Measurements from ENCODE around the gene CLEC1A. TPM values are rescaled to one million over a fixed set of nuclear protein-coding genes. Genes with fewer than 3 reads are reported as not detected.

Gene CLEC1A
- total and polyA plus RNA-seq, 10 donors: 1.5 to 12.4 (median 7.4) TPM

GRCh38 chr12:10088955-10089900 is 9.6 kb downstream of the CLEC1A start:
- Histone ChIP-seq H3K9me3 (peaks cover 0 to 7% (median 5%) of the 10 kb centered on the region in 8 donors), H3K27ac (peak overlapping the region in 4 of 8 donors; percentile 2 to 36 (median 24)), H3K4me3 (peak overlapping the region in 1 of 8 donors; percentile 42), H3K4me1 (peaks cover 0 to 35% (median 11%) of the 10 kb centered on the region in 6 donors), H3K27me3 (replicated peaks in 1 of 7) (no peaks in the 10 kb centered on the region), H3K36me3 (no peaks in the 10 kb centered on the region)
- WGBS, 5 donors: 46 to 68% (median 58%) methylated on average over 8 of the region's 8 CpGs
- TF ChIP-seq POLR2AphosphoS5 (IDR thresholded peaks at IDR 0.05) (peak in 1 of 3 donors; percentile 64), POLR2A (IDR thresholded peaks at IDR 0.05) (no peak)
- TF ChIP-seq, protein P1, sequence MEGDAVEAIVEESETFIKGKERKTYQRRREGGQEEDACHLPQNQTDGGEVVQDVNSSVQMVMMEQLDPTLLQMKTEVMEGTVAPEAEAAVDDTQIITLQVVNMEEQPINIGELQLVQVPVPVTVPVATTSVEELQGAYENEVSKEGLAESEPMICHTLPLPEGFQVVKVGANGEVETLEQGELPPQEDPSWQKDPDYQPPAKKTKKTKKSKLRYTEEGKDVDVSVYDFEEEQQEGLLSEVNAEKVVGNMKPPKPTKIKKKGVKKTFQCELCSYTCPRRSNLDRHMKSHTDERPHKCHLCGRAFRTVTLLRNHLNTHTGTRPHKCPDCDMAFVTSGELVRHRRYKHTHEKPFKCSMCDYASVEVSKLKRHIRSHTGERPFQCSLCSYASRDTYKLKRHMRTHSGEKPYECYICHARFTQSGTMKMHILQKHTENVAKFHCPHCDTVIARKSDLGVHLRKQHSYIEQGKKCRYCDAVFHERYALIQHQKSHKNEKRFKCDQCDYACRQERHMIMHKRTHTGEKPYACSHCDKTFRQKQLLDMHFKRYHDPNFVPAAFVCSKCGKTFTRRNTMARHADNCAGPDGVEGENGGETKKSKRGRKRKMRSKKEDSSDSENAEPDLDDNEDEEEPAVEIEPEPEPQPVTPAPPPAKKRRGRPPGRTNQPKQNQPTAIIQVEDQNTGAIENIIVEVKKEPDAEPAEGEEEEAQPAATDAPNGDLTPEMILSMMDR (IDR thresholded peaks at IDR 0.05 in 8 of 11, conservative IDR thresholded peaks at IDR 0.05 in 3 of 11): no peak
- intact Hi-C loops (cut with DNase I; ENCODE audit: low total_unique reads): no loop called here
- DNase-seq: peak; percentile 80

DNA sequence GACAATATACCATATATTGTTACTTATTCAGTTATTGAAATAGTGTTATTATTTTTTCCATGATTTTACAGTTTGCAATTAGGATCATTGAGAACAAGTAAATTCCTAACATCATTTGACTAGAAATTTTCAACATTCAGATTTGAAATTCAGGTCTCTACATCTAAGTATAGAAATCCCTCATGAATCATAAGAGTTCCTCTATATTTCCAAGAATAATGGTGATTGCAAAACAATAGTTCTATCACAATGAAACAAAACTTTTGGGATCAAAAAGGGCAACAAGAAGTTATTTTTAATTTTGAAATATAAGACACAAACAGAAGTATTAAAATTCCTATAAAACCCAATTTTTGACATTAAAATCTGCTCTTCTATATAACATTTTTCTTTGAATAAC is 10.8 kb downstream of the CLEC1A start:
- Histone ChIP-seq H3K9me3 (peaks cover 0 to 19% (median 15%) of the 10 kb centered on the region in 8 donors), H3K4me3 (no peak overlapping the region), H3K27ac (no peak overlapping the region), H3K36me3 (no peaks in the 10 kb centered on the region), H3K4me1 (peaks cover 0 to 25% (median 11%) of the 10 kb centered on the region in 6 donors), H3K27me3 (replicated peaks in 1 of 7) (no peaks in the 10 kb centered on the region)
- DNase-seq: no peak
- intact Hi-C loops (cut with DNase I; ENCODE audit: low total_unique reads): no loop called here
- TF ChIP-seq POLR2AphosphoS5 (IDR thresholded peaks at IDR 0.05): no peak
- TF ChIP-seq, protein P1 (IDR thresholded peaks at IDR 0.05 in 8 of 11, conservative IDR thresholded peaks at IDR 0.05 in 3 of 11): no peak
- no peak for TF ChIP-seq POLR2A (IDR thresholded peaks at IDR 0.05)

GRCh38 chr12:10086387-10086786 is 12.4 kb downstream of the CLEC1A start:
- WGBS, 5 donors: 88 to 98% (median 90%) methylated on average over 3 of the region's 3 CpGs
- Histone ChIP-seq H3K27ac (no peak overlapping the region), H3K4me3 (no peak overlapping the region)

More at GRCh38 chr12:10086387-10086786, 12.4 kb downstream of the CLEC1A start:
- Histone ChIP-seq H3K36me3 (no peaks in the 10 kb centered on the region), H3K9me3 (peaks cover 0 to 22% (median 16%) of the 10 kb centered on the region in 8 donors), H3K27me3 (replicated peaks in 1 of 7) (peaks cover 0 to 6% (median 0%) of the 10 kb centered on the region in 7 donors), H3K4me1 (peaks cover 0 to 32% (median 11%) of the 10 kb centered on the region in 6 donors)
- no peak for TF ChIP-seq POLR2A (IDR thresholded peaks at IDR 0.05)
- TF ChIP-seq, protein P1 (IDR thresholded peaks at IDR 0.05 in 8 of 11, conservative IDR thresholded peaks at IDR 0.05 in 3 of 11): no peak
- no peak for TF ChIP-seq POLR2AphosphoS5 (IDR thresholded peaks at IDR 0.05)
- intact Hi-C loops (cut with DNase I; ENCODE audit: low total_unique reads): no loop called here
- no peak for DNase-seq

Data from spleen (tissue), 11 donors.